Breast epithelium (tissue), 4 donors: Measurements from ENCODE around the gene DOP1B. TPM values are rescaled to one million over a fixed set of nuclear protein-coding genes. Genes with fewer than 3 reads are reported as not detected.
A peak's percentile ranks its signal among the peaks of the same experiment; 100 is the strongest.

Experiments used
- DNase-seq, 2 donors: peaks; one replicate each; pipeline ENCODE4 v3.0.0-alpha.2; 2019; ENCODE audit warnings: low spot score in 2 of 2
- H3K27ac ChIP-seq, 2 donors: fragments of 200-600 bp; sonication (generic) in 1 of 2; one replicate each; pipeline ENCODE4 v1.5.1; 2016 to 2019; ENCODE audit warnings: mild to moderate bottlenecking in 1 of 2
- H3K27me3 ChIP-seq, 2 donors: fragments of 200-600 bp; sonication (generic) in 1 of 2; one replicate each; pipeline versions ENCODE4 v1.5.1 to v1.6.0; 2017 to 2019; ENCODE audit warnings: control low read depth in 1 of 2, mild to moderate bottlenecking in 1 of 2
- H3K36me3 ChIP-seq: fragments of 200-600 bp; one replicate; pipeline ENCODE4 v1.5.1; 2019
- H3K4me1 ChIP-seq, 2 donors: fragments of 200-600 bp; sonication (generic); one replicate each; pipeline ENCODE4 v1.5.1; 2016 to 2019; ENCODE audit warnings: control low read depth in 1 of 2
- H3K4me3 ChIP-seq, 3 donors: fragments of 200-600 bp; sonication (generic); 1 replicate in 2 of 3; 2 replicates in 1 of 3; pipeline ENCODE4 v1.5.1; 2016 to 2019; ENCODE audit warnings: mild to moderate bottlenecking in 3 of 3, moderate library complexity in 2 of 3
- H3K9me3 ChIP-seq, 2 donors: fragments of 200-600 bp; sonication (generic) in 1 of 2; one replicate each; pipeline ENCODE4 v1.5.1; 2016 to 2019; ENCODE audit warnings: control low read depth in 1 of 2
- CTCF ChIP-seq, 3 donors: fragments of 450-650 bp; IDR thresholded peaks; one replicate each; pipeline ENCODE4 v1.5.1; 2016 to 2017; ENCODE audit warnings: antibody characterized with exemption in 3 of 3, mild to moderate bottlenecking in 3 of 3, moderate library complexity in 3 of 3
- POLR2A ChIP-seq: fragments of 450-650 bp; IDR thresholded peaks from one replicate; pipeline ENCODE4 v1.6.1; 2016; ENCODE audit warnings: antibody characterized with exemption, mild to moderate bottlenecking, moderate library complexity
- POLR2AphosphoS5 ChIP-seq, 3 donors: sonication (generic); formaldehyde crosslinking; IDR thresholded peaks; one replicate each; pipeline ENCODE4 v1.6.1; 2017; ENCODE audit warnings: antibody characterized with exemption in 3 of 3
- intact Hi-C: fragments of 100-400 bp; cut with DNase I; formaldehyde crosslinking; loops from one replicate; pipeline ENCODE4 v1.15.1; 2023; ENCODE audit warnings: low total_unique reads
- total RNA-seq, 3 donors: library from RNA; depleted of rRNA; stranded (reverse); fragments of >200 nt; gene quantifications; one replicate each; pipeline ENCODE4 v1.1.0, GENCODE V29; 2016

DOP1B gene
- total RNA-seq, 3 donors from 2014 or later, result 11.5 to 21.4 (median 19.7) TPM

DNA sequence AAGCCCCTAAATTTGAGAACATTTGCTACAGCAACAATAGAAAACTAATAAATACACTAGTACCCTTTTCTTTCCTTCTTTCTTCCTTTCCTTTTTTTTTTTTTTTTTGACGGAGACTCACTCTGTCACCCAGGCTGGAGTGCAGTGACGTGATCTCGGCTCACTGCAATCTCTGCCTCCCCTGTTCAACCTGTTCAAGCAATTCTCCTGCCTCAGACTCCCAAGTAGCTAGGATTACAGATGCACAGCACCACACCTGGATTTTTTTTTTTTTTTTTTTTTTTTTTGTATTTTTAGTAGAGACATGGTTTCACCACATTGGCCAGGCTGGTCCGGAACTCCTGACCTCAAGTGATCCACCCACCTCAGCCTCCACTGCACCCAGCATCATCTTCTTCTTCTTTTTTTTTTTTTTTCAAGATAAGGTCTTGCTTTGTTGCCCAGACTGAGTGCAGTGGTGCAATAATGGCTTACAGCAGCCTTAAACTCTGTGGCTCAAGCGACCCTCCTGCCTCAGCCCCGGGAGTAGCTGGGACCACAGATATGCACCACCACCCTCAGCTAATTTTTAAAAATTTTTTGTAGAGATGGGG, 41.4 kb upstream of the DOP1B start:
- DNase-seq, result no peak
- peaks cover 0 to 5% of the 10 kb centered on the region in 2 donors for H3K9me3 ChIP-seq
- H3K27me3 ChIP-seq, result no peaks in the 10 kb centered on the region
- no peaks in the 10 kb centered on the region for H3K36me3 ChIP-seq
- intact Hi-C loops, result no loop called here
- TF ChIP-seq POLR2A (no peak), POLR2AphosphoS5 (IDR thresholded peaks at IDR 0.05) (no peak), CTCF (IDR thresholded peaks at IDR 0.05) (no peak)
- no peak overlapping the region for H3K4me3 ChIP-seq
- no peaks in the 10 kb centered on the region for H3K4me1 ChIP-seq
- no peak overlapping the region for H3K27ac ChIP-seq

GRCh38 chr21:36117286-36117741, 39.3 kb upstream of the DOP1B start:
- intact Hi-C loops, result no loop called here
- Histone ChIP-seq H3K4me1 (no peaks in the 10 kb centered on the region), H3K36me3 (no peaks in the 10 kb centered on the region), H3K9me3 (peaks cover 0 to 5% of the 10 kb centered on the region in 2 donors), H3K27me3 (no peaks in the 10 kb centered on the region), H3K27ac (peak overlapping the region in 1 of 2 donors; percentile 60), H3K4me3 (no peak overlapping the region)
- TF ChIP-seq POLR2AphosphoS5 (IDR thresholded peaks at IDR 0.05) (no peak), CTCF (IDR thresholded peaks at IDR 0.05) (no peak), POLR2A (no peak)
- DNase-seq, result no peak

GRCh38 chr21:36120304-36120888, 36.2 kb upstream of the DOP1B start:
- Histone ChIP-seq H3K27me3 (no peaks in the 10 kb centered on the region), H3K9me3 (peaks cover 0 to 5% of the 10 kb centered on the region in 2 donors), H3K27ac (peak overlapping the region; percentile 33 to 71), H3K4me1 (no peaks in the 10 kb centered on the region), H3K4me3 (no peak overlapping the region), H3K36me3 (no peaks in the 10 kb centered on the region)
- TF ChIP-seq POLR2AphosphoS5 (IDR thresholded peaks at IDR 0.05) (no peak), POLR2A (no peak), CTCF (IDR thresholded peaks at IDR 0.05) (no peak)
- intact Hi-C loops, result no loop called here
- DNase-seq, result no peak

GRCh38 chr21:36122977-36123376, 33.6 kb upstream of the DOP1B start:
- no peak for DNase-seq
- Histone ChIP-seq H3K9me3 (no peaks in the 10 kb centered on the region), H3K27ac (no peak overlapping the region), H3K4me1 (no peaks in the 10 kb centered on the region), H3K36me3 (no peaks in the 10 kb centered on the region), H3K27me3 (no peaks in the 10 kb centered on the region), H3K4me3 (no peak overlapping the region)
- peak in 1 of 3 donors; percentile 14 for TF ChIP-seq CTCF (IDR thresholded peaks at IDR 0.05)
- TF ChIP-seq POLR2AphosphoS5 (IDR thresholded peaks at IDR 0.05), result no peak
- intact Hi-C loops, result no loop called here

- TF ChIP-seq POLR2AphosphoS5 (IDR thresholded peaks at IDR 0.05), result no peak
- no peak for TF ChIP-seq CTCF (IDR thresholded peaks at IDR 0.05)
- TF ChIP-seq POLR2A, result no peak
- intact Hi-C loops, result no loop called here
- Histone ChIP-seq H3K4me3 (no peak overlapping the region), H3K36me3 (no peaks in the 10 kb centered on the region), H3K27ac (no peak overlapping the region), H3K9me3 (no peaks in the 10 kb centered on the region), H3K27me3 (no peaks in the 10 kb centered on the region), H3K4me1 (no peaks in the 10 kb centered on the region)
- DNase-seq, result no peak
Observed at GRCh38 chr21:36124395-36124794, 32.2 kb upstream of the DOP1B start.
